Suprapubic skin (tissue), 4 donors: ENCODE measurements around the gene TGFB2. TPM values are rescaled to one million over a fixed set of nuclear protein-coding genes. Genes with fewer than 3 reads are reported as not detected.

Source experiments
- DNase-seq, 2 donors: peaks; one replicate each; pipeline ENCODE4 v3.0.0-alpha.2; 2019; ENCODE audit warnings: low spot score in 2 of 2
- H3K27ac ChIP-seq: fragments of 200-600 bp; sonication (generic); one replicate; pipeline ENCODE4 v1.5.1; 2019
- H3K27me3 ChIP-seq: fragments of 200-600 bp; sonication (generic); one replicate; pipeline ENCODE4 v1.5.1; 2019
- H3K36me3 ChIP-seq: fragments of 200-600 bp; sonication (generic); one replicate; pipeline ENCODE4 v1.5.1; 2019
- H3K4me1 ChIP-seq: fragments of 200-600 bp; sonication (generic); one replicate; pipeline ENCODE4 v1.5.1; 2019
- H3K4me3 ChIP-seq: fragments of 200-600 bp; sonication (generic); one replicate; pipeline ENCODE4 v1.5.1; 2019; ENCODE audit warnings: mild to moderate bottlenecking
- H3K9me3 ChIP-seq: fragments of 200-600 bp; sonication (generic); one replicate; pipeline ENCODE4 v1.5.1; 2019
- EP300 ChIP-seq: sonication (generic); formaldehyde crosslinking; IDR thresholded peaks from one replicate; pipeline ENCODE4 v1.6.1; 2017; ENCODE audit warnings: antibody characterized with exemption
- POLR2A ChIP-seq, 2 donors: fragments of 450-650 bp; IDR thresholded peaks; one replicate each; pipeline ENCODE4 v1.6.1; 2017; ENCODE audit warnings: antibody characterized with exemption in 2 of 2, mild to moderate bottlenecking in 2 of 2, moderate library complexity in 2 of 2
- POLR2AphosphoS5 ChIP-seq, 3 donors: sonication (generic); formaldehyde crosslinking; IDR thresholded peaks; one replicate each; pipeline ENCODE4 v1.6.1; 2017; ENCODE audit warnings: antibody characterized with exemption in 3 of 3
- WGBS: methylation state at CpG from one replicate; pipeline ENCODE4 v1.1.5; 2018; 5-methylcytosine and 5-hydroxymethylcytosine counted together
- total RNA-seq, 4 donors: library from RNA; depleted of rRNA; stranded (reverse); fragments of >200 nt; gene quantifications; one replicate each; pipeline ENCODE4 v1.1.0, GENCODE V29; 2016
- TF ChIP-seq, protein P1 (sequence below), 2 donors: fragments of 200-600 bp in 1 of 2; fragments of 450-650 bp in 1 of 2; sonication (generic) in 1 of 2; IDR thresholded peaks; one replicate each; pipeline ENCODE4 v1.5.1; 2016 to 2019; ENCODE audit warnings: antibody characterized with exemption in 2 of 2, mild to moderate bottlenecking in 1 of 2, moderate library complexity in 1 of 2

Gene TGFB2
- total RNA-seq, 4 donors from 2014 or later = 0.60 to 3.9 (median 3.0) TPM

DNA sequence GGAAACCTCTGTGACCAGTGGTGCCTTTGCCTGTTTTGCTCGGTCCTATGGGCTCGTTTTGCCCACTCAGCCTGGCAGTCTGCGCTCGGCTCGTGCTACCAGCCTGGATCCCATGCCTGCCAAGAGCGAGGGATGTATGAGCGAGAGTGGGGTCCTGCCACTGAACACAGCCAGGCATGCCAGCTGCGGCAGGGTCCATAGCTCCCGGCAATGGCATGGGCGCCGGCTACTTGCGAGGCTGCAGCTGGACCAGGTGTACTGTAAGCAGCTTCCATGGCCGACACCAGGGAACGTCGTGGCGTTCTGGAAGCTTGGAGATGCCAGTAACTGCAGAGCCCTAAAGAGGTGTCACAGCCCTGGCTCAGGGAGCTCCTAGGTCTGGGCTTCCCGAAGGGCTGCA is 22.4 kb upstream of the TGFB2 start:
- H3K27ac ChIP-seq = no peak overlapping the region
- 94% methylated on average over 9 of the region's 17 CpGs for WGBS
- no peaks in the 10 kb centered on the region for H3K27me3 ChIP-seq

DNA sequence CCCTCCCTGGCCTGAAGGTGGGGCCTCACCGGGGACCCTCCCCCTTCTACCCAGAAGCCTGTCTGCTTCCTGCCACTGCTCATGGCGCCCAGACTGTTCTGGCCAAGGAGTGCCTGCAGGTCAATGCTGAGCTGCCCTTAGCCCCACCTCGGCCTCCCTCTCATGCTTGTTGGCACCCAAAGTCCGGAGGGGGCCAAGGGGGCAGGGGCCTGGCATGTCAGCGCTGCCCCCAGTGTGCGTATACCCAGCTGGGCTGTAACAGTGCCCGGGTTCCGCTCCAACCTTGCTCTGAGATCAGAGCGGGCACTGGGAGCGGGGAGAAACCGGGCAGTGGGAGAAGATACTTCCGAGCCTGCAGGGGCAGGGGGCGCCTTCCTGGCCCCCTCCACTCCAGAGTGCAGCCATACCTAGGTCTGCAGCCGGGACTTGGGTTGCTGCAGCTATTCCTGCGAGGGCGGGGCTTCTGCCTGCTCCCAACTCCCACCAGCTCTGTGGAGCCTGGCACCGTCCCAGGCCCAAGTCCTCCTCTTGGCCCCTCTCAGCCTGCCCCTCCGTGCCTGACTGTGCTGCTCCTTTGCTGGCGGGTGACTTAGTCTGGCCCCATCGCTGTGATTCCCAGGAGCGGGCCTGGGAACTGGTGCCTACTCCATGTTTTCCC is 21.4 kb upstream of the TGFB2 start:
- no peak overlapping the region for H3K27ac ChIP-seq
- no peak for DNase-seq
- H3K4me3 ChIP-seq = no peak overlapping the region
- H3K27me3 ChIP-seq = no peaks in the 10 kb centered on the region
- no peaks in the 10 kb centered on the region for H3K4me1 ChIP-seq
- TF ChIP-seq POLR2A (IDR thresholded peaks at IDR 0.05) = no peak
- no peaks in the 10 kb centered on the region for H3K9me3 ChIP-seq
- 91% methylated on average over 15 of the region's 21 CpGs for WGBS
- peaks cover 19% of the 10 kb centered on the region for H3K36me3 ChIP-seq

More for the DNA sequence above, 22.4 kb upstream of the TGFB2 start:
- TF ChIP-seq, protein P1, sequence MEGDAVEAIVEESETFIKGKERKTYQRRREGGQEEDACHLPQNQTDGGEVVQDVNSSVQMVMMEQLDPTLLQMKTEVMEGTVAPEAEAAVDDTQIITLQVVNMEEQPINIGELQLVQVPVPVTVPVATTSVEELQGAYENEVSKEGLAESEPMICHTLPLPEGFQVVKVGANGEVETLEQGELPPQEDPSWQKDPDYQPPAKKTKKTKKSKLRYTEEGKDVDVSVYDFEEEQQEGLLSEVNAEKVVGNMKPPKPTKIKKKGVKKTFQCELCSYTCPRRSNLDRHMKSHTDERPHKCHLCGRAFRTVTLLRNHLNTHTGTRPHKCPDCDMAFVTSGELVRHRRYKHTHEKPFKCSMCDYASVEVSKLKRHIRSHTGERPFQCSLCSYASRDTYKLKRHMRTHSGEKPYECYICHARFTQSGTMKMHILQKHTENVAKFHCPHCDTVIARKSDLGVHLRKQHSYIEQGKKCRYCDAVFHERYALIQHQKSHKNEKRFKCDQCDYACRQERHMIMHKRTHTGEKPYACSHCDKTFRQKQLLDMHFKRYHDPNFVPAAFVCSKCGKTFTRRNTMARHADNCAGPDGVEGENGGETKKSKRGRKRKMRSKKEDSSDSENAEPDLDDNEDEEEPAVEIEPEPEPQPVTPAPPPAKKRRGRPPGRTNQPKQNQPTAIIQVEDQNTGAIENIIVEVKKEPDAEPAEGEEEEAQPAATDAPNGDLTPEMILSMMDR (IDR thresholded peaks at IDR 0.05) = no peak
- TF ChIP-seq POLR2A (IDR thresholded peaks at IDR 0.05) = no peak
- no peak for TF ChIP-seq POLR2AphosphoS5 (IDR thresholded peaks at IDR 0.05)
- no peak overlapping the region for H3K4me3 ChIP-seq
- H3K4me1 ChIP-seq = no peaks in the 10 kb centered on the region
- peaks cover 22% of the 10 kb centered on the region for H3K36me3 ChIP-seq
- DNase-seq = no peak
- no peaks in the 10 kb centered on the region for H3K9me3 ChIP-seq

DNA sequence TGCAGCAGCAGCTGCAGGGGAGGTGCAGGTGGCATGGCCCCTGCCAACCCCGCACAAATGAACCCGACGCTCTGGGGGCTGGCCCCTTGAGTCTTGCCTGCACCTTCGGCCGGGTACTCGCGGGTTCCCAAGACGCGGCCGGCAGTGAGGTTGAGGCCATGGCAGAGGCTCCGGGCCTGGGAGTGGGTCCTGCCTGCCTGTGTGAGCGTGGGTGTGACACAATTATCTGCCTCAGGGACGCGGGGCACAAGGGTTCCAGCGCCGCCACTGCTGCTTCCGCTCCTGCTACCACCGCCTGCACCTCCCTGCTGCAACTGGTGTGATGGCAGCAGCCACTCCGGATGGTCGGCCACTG is 20.9 kb upstream of the TGFB2 start:
- no peak for TF ChIP-seq POLR2AphosphoS5 (IDR thresholded peaks at IDR 0.05)
- H3K4me3 ChIP-seq = no peak overlapping the region
- H3K27ac ChIP-seq = no peak overlapping the region
- no peak for DNase-seq
- H3K9me3 ChIP-seq = no peaks in the 10 kb centered on the region
- no peaks in the 10 kb centered on the region for H3K27me3 ChIP-seq
- H3K36me3 ChIP-seq = peaks cover 19% of the 10 kb centered on the region
- H3K4me1 ChIP-seq = no peaks in the 10 kb centered on the region
- WGBS = 93% methylated on average over 10 of the region's 20 CpGs

DNA sequence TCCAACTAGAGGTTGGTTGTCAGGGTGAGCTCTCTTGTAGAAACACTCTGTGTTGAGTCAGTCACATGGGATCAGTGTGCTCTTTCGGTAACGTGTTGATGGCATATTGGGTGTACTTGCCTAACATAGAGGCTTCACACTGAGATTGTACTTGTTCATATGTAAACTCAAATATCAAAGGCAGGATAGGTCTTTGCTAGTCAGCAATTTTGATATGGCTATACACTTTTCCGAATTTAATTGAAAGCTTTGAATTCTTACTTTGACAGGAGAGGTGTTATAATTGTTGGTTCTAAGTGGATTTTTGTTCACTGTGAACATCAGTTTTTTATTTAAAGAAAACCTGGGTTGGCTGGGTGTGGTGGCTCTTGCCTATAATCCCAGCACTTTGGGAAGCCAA is 16.4 kb upstream of the TGFB2 start:
- Histone ChIP-seq H3K4me1 (peaks cover 3% of the 10 kb centered on the region), H3K27me3 (no peaks in the 10 kb centered on the region), H3K36me3 (peaks cover 6% of the 10 kb centered on the region), H3K27ac (no peak overlapping the region), H3K4me3 (no peak overlapping the region), H3K9me3 (no peaks in the 10 kb centered on the region)
- WGBS = 89% methylated on average over 3 of the region's 3 CpGs
- TF ChIP-seq POLR2AphosphoS5 (IDR thresholded peaks at IDR 0.05) (no peak), POLR2A (IDR thresholded peaks at IDR 0.05) (no peak), EP300 (no peak)
- TF ChIP-seq, protein P1 (IDR thresholded peaks at IDR 0.05) = no peak
- no peak for DNase-seq

DNA sequence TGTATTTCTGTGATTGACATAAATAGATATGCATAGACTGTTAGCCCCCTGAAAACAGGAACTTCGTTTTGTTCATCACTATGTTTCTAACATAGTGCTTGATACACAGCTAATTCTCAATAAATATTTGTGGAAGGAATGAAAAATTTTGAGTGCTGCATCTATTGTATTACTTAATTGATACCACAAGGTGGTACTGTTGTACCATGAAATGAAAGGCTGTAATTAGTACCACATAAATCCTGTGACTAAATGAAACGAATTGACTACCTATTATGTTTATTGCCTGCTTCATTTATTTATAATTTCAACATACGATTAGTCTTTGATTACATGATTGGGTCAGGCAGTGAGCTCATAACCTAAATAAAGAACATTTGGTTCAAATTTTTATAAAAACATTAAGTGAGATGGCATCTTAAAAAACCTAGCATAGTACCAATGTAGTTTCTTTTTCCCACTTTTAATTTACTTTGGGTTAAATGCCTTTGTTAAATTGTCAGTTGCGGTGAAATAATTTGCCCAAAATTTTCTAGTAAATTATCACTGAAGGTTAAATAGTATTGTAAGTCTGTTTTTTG is 15.0 kb upstream of the TGFB2 start:
- no peaks in the 10 kb centered on the region for H3K36me3 ChIP-seq
- H3K9me3 ChIP-seq = no peaks in the 10 kb centered on the region
- TF ChIP-seq POLR2A (IDR thresholded peaks at IDR 0.05) (no peak), POLR2AphosphoS5 (IDR thresholded peaks at IDR 0.05) (no peak), EP300 (no peak)
- TF ChIP-seq, protein P1 (IDR thresholded peaks at IDR 0.05) = peak; percentile 43 to 50
- H3K4me3 ChIP-seq = no peak overlapping the region
- no peak overlapping the region for H3K27ac ChIP-seq
- H3K4me1 ChIP-seq = peaks cover 3% of the 10 kb centered on the region
- WGBS = 22% methylated on average over 4 of the region's 4 CpGs
- H3K27me3 ChIP-seq = no peaks in the 10 kb centered on the region
- DNase-seq = no peak

DNA sequence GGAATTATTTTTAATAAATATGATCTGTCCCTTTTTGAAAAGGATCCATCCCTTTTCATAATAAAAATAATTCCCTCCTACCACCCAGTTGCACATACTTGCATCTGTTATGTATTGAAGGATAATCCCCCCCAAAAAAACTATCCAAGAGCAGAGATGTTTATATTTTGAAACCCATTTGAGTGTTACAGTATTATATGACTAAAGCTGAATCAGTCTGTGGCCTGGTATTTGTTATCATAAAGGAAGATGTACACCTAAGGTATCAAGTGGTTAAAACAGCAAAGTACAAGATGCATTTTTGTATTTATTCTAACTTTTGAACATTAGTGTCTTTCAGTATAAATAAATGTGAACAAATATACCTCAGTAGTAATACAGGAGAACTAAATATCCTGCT is 12.7 kb upstream of the TGFB2 start:
- Histone ChIP-seq H3K27me3 (no peaks in the 10 kb centered on the region), H3K4me3 (no peak overlapping the region), H3K9me3 (no peaks in the 10 kb centered on the region), H3K4me1 (peaks cover 3% of the 10 kb centered on the region), H3K27ac (no peak overlapping the region), H3K36me3 (no peaks in the 10 kb centered on the region)
- TF ChIP-seq, protein P1 (IDR thresholded peaks at IDR 0.05) = no peak
- TF ChIP-seq EP300 = no peak
- TF ChIP-seq POLR2AphosphoS5 (IDR thresholded peaks at IDR 0.05) = no peak
- no peak for DNase-seq
